Measurements from ENCODE around the gene MARCHF6.
"Not testable (repeated sequence)": the region's sequence is repeated elsewhere in the genome, so short reads cannot be mapped to it uniquely, and the experiment has no call there.

MARCHF6 gene

DNA sequence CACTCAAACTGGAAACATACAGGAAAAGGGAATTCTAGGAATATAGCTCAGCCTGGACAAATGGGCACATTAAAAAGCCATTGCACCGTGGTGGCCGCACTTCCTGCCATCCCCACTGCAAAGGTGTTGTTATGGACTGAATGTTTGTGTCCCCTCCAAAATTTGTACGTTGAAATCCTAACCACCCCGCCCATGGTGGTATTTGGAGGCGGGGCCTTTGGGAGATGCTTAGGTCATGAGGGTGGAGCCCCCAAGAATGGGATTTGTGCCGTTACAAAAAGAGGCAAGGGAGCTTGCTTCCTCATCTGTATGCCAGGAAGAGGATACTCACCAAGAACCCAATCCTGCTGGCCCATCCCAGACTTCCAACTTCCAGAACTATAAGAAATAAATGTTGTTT is 44.7 kb upstream of the MARCHF6 start:
- TF ChIP-seq, protein P1, sequence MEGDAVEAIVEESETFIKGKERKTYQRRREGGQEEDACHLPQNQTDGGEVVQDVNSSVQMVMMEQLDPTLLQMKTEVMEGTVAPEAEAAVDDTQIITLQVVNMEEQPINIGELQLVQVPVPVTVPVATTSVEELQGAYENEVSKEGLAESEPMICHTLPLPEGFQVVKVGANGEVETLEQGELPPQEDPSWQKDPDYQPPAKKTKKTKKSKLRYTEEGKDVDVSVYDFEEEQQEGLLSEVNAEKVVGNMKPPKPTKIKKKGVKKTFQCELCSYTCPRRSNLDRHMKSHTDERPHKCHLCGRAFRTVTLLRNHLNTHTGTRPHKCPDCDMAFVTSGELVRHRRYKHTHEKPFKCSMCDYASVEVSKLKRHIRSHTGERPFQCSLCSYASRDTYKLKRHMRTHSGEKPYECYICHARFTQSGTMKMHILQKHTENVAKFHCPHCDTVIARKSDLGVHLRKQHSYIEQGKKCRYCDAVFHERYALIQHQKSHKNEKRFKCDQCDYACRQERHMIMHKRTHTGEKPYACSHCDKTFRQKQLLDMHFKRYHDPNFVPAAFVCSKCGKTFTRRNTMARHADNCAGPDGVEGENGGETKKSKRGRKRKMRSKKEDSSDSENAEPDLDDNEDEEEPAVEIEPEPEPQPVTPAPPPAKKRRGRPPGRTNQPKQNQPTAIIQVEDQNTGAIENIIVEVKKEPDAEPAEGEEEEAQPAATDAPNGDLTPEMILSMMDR (IDR thresholded peaks at IDR 0.05; ENCODE audit: low read length, missing control alignments), result no peak
- no peak overlapping the region for H3K4me3 ChIP-seq (replicated peaks; ENCODE audit: low read depth, low read length)
- DNase-seq (ENCODE audit: low read depth), result no peak

DNA sequence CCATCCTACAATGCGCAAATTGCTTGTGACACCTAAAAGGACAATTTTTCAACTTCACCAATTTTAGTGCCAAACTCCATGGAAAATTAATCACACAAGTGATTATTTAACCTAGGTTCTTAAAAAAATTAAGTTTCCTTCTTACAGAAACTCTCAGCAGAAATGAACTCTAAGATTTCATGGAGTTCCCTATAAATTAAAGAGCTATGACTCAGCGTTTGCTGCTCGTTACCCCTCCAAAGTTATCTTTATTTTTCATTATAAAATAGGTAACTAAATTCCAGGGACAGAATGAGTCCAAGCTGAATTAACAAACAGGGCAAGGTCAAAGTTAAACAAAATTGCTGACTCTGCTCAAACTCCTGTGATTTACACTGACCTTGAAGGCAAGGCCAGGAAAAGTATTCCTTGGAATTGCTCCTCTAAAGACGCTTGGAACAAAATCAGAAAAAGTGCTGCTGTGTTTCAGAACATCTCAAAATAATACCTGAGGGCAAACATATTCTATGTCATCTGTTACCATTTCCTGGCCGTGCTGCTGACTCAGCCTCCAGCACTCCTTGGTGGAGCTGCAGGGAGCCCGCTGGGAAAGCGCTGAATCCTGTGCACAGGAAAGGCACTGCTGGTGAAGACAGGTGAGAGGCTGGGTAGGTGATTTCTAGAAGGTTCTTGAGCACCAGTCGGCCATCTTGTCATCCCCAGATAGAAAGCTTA is 43.3 kb upstream of the MARCHF6 start:
- TF ChIP-seq, protein P1 (IDR thresholded peaks at IDR 0.05; ENCODE audit: low read length, missing control alignments), result no peak
- peak; percentile 22 for DNase-seq (ENCODE audit: low read depth)

GRCh38 chr5:10310835-10311570 is 42.5 kb upstream of the MARCHF6 start:
- not testable (repeated sequence) for H3K4me3 ChIP-seq (replicated peaks; ENCODE audit: low read depth, low read length); DNase-seq (ENCODE audit: low read depth)

More for the DNA sequence above, 43.3 kb upstream of the MARCHF6 start:
- H3K4me3 ChIP-seq (replicated peaks; ENCODE audit: low read depth, low read length), result no peak overlapping the region

GRCh38 chr5:10311595-10312425 is 41.7 kb upstream of the MARCHF6 start:
- TF ChIP-seq, protein P1 (IDR thresholded peaks at IDR 0.05; ENCODE audit: low read length, missing control alignments), result no peak
- DNase-seq (ENCODE audit: low read depth), result no peak
- H3K4me3 ChIP-seq (replicated peaks; ENCODE audit: low read depth, low read length), result no peak overlapping the region

GRCh38 chr5:10315201-10315600 is 38.3 kb upstream of the MARCHF6 start:
- no peak for DNase-seq (ENCODE audit: low read depth)
- TF ChIP-seq, protein P1 (IDR thresholded peaks at IDR 0.05; ENCODE audit: low read length, missing control alignments), result no peak

DNA sequence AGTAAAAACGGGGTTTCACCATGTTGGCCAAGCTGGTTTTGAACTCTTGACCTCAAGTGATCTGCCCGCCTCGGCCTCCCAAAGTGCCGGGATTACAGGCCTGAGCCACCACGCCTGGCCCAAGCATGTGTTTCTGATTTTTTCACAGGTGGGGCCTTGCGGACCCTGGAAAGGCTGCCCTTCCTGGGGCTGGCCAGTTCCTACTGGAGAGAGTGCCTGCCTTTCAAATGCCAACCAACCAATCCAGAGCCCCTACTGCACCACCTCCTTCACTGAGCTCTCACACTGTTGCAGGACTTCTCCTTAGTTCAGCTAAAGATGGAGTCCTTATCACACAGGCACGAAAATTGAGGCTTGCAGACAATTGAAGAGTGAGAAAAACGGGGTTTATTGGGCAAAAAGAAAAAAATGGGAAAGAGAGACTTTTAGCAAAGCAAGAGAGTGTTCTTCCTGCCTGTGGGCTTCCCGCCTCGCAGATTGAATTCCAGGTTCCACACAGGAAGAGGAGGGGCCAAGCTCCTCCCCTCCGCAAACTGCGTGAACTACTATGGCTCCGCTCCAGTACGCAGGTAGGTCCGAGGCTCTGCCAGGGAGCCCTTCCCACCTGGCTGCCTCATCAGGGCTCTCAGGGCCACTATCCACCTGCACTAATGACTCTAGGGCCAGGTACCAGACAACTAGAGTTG is 37.5 kb upstream of the MARCHF6 start:
- DNase-seq (ENCODE audit: low read depth), result no peak
- no peak overlapping the region for H3K4me3 ChIP-seq (replicated peaks; ENCODE audit: low read depth, low read length)
- TF ChIP-seq, protein P1 (IDR thresholded peaks at IDR 0.05; ENCODE audit: low read length, missing control alignments), result no peak

More at GRCh38 chr5:10315201-10315600, 38.3 kb upstream of the MARCHF6 start:
- no peak overlapping the region for H3K4me3 ChIP-seq (replicated peaks; ENCODE audit: low read depth, low read length)
